ENCODE data around the gene SINHCAF. TPM values are rescaled to one million over a fixed set of nuclear protein-coding genes. Genes with fewer than 3 reads are reported as not detected.

SINHCAF gene
- total RNA-seq, 1 donor = 14.9 TPM

DNA sequence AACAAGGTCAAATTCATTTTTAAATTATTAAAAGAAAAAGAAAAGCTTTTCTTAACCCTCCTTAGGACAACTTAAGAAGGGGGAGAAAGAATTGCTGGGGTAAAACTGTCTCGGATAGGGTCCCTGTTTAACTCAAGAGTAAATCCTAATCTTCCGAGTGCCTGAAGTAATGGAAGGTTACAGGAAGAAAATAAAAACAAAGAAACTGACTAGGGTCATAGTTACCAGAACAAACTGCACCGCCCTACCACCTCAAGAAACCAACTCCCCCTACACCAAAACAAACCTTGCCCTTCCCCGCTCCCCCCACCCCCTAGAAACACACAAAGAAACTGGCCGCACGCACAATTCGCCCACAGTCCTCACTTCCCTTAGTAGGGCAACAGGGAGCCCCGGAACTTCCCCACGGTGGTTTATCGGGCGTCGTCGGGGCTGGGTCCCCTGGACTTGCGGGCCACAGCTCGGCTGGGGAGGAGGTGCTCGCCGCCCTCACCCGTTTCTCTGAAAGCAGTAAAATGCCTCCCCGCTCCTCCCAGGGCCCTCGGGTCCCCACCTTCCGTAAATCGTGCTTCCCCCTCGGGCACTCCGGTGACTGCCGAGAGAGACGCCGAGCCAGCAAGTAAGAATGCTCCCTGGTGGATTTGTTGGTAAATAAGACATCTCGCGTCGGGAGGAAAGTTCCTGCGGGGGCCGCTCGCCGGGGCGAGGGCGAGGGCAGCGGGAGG, 2.4 kb downstream of the SINHCAF start:
- peak overlapping the region; percentile 91 for H3K4me3 ChIP-seq (ENCODE audit: low read depth, low read length)
- TF ChIP-seq, protein P1, sequence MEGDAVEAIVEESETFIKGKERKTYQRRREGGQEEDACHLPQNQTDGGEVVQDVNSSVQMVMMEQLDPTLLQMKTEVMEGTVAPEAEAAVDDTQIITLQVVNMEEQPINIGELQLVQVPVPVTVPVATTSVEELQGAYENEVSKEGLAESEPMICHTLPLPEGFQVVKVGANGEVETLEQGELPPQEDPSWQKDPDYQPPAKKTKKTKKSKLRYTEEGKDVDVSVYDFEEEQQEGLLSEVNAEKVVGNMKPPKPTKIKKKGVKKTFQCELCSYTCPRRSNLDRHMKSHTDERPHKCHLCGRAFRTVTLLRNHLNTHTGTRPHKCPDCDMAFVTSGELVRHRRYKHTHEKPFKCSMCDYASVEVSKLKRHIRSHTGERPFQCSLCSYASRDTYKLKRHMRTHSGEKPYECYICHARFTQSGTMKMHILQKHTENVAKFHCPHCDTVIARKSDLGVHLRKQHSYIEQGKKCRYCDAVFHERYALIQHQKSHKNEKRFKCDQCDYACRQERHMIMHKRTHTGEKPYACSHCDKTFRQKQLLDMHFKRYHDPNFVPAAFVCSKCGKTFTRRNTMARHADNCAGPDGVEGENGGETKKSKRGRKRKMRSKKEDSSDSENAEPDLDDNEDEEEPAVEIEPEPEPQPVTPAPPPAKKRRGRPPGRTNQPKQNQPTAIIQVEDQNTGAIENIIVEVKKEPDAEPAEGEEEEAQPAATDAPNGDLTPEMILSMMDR (IDR thresholded peaks at IDR 0.05; ENCODE audit: insufficient read depth, low read length) = no peak
- no peak for DNase-seq (ENCODE audit: low read depth)

DNA sequence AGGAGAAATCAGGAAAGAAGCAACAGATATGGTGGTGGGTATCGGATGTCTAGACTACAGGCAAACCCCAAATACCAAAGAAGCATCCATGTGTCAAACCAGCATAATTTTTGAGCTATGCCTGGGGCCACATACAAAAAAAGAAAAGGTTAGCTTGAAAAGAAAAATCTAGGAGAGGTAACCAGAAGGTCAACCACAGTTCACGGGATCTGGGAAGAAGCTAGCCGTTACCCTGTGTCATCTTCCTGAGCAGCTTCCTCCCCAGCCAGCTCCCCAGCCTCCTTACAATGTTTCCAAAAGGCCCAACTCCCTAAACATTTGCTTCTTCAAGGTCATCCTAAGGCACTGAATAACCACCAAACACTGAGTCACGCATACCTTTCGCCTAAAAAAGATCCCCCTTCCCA, 3.1 kb downstream of the SINHCAF start:
- no peak overlapping the region for H3K4me3 ChIP-seq (ENCODE audit: low read depth, low read length)
- no peak for DNase-seq (ENCODE audit: low read depth)
- TF ChIP-seq, protein P1 (IDR thresholded peaks at IDR 0.05; ENCODE audit: insufficient read depth, low read length) = no peak

DNA sequence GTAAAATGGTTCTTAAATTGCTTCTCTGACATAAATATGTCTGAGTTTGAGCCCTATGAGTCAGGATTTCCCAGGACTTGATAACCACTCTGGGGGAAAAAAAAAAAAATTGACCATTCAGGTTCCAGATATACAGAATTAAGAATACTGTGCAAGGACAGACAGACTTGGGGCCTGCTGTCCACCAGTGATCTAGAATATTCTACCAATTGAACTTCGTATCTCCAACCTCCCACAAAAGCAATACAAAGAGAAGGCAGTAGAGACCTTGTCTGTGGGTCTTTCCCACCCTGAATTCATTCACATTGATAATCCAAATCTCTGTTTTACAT, 4.1 kb downstream of the SINHCAF start:
- peak; percentile 40 for DNase-seq (ENCODE audit: low read depth)
- H3K4me3 ChIP-seq (ENCODE audit: low read depth, low read length) = no peak overlapping the region
- TF ChIP-seq, protein P1 (IDR thresholded peaks at IDR 0.05; ENCODE audit: insufficient read depth, low read length) = no peak

DNA sequence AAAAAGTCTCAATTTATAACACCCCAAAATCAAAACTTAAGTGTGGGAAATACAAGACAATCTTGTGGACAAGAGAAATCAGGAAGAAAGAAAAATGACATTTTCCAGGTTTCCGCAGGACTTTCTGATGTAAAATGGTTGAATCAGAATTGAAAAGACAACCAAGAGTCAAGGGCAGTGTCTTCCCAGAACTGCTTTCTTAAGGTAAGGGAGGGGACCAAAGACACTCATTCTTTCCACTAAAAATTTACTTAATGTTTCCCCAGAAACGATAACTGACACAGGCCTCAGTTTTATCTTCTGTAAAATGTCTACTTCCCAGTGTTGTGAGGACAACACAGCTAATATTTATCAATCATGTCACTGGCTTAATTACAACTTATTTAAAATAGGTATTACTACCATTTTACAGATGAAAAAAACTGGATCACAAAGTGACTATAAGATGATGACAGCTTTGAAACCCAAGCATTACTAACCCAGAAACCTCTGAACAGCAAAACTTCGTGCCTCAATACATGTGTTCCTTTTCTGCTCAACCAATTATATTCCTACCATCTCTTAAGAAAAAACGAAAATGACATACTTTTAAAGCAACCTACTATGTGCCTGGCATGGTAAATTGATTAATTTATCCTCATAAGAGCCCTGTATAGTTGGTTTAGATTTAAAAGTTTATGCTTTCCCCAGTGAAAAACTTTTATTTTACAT, 4.6 kb downstream of the SINHCAF start:
- TF ChIP-seq, protein P1 (IDR thresholded peaks at IDR 0.05; ENCODE audit: insufficient read depth, low read length) = no peak
- H3K4me3 ChIP-seq (ENCODE audit: low read depth, low read length) = no peak overlapping the region
- DNase-seq (ENCODE audit: low read depth) = no peak

DNA sequence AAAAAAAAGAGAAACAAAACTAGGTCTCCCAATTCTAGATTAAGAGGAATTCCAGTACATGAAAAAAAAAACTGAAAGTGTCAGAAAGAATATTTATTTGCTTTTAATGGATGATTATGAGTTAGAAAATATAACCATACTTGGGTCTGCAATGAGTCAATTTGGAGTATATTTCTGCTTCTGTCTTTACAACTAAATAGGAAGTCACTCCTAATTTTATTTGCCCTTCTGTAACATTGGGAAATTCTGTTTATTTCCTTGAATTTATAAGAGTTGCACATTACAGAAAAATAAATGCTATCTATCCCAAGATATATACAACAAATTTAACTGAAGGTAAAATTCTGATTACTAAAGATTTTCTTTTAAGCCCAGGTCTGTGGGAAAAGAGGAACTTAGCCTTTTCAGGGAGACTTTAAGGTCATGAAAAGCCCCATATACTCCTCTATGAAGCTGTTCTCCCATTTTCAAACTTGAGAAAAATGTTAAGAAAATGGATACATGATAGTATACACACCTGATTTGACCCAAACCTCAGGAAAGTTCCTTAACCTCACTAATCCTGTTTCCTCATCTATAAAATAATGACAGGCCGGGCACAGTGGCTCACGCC, 7.2 kb downstream of the SINHCAF start:
- TF ChIP-seq, protein P1 (IDR thresholded peaks at IDR 0.05; ENCODE audit: insufficient read depth, low read length) = no peak
- H3K4me3 ChIP-seq (ENCODE audit: low read depth, low read length) = no peak overlapping the region
- no peak for DNase-seq (ENCODE audit: low read depth)

DNA sequence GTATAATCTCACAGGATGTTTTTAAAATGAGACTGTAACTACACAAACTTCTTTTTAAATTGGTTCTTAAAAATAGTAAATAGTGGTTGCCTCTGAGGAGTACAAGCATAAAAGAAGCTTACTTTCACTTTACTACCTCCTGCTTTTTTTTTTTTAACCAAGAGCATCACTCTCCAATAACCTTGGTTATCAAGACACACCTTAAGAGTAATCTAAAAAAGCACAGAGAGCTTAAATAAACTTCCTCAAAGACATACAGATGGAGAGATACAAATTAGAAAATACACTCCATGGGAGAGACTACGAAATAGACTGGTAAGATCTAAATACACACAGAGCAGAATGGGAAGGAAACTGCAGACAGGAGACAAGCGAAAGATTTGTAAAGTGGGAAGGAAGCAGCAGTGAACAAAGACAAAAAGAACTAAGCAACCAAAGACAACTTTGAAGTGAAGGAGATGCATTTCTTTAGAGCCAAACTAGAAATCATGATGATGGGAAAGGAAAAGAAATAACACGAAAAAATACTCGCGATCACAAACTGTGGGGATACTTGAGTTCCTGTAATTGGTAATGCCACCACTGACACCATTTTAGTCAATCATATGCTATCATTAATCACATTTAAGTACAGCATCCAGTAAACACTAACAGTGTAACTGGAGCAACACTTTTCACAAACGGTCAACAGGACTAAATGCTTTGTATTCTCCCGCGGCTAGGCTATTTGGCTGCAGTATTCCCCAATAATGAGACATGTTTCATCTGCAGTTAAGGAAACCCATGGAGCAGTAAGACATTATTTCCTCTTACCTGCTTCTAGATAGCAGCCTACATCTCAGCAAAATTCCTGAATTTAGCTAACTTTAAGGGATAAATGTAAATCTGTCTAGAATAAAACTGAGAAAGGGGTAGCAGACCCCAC, 8.2 kb downstream of the SINHCAF start:
- peak overlapping the region; percentile 19 for H3K4me3 ChIP-seq (ENCODE audit: low read depth, low read length)
- TF ChIP-seq, protein P1 (IDR thresholded peaks at IDR 0.05; ENCODE audit: insufficient read depth, low read length) = no peak
- DNase-seq (ENCODE audit: low read depth) = peak; percentile 28
